H9 (cell line): ENCODE results near the gene DCST2. TPM values are rescaled to one million over a fixed set of nuclear protein-coding genes. Genes with fewer than 3 reads are reported as not detected.

Source experiments
- DNase-seq: peaks from one replicate; pipeline ENCODE4 v3.0.0-alpha.2; 2017
- H2AFZ ChIP-seq: one replicate; pipeline ENCODE4 v1.6.1; 2013; ENCODE audit warnings: mild to moderate bottlenecking, low read length, control low read depth, moderate library complexity
- H2AK5ac ChIP-seq: 2 replicates; pipeline ENCODE4 v1.6.1; 2013; ENCODE audit warnings: low read length, control low read depth, mixed read lengths; ENCODE audit not compliant: insufficient read length
- H2BK120ac ChIP-seq: one replicate; pipeline ENCODE4 v1.6.1; 2013; ENCODE audit warnings: low read depth, mild to moderate bottlenecking, low read length, control low read depth, inconsistent platforms; ENCODE audit not compliant: poor library complexity, severe bottlenecking
- H2BK12ac ChIP-seq: 2 replicates; pipeline ENCODE4 v1.6.1; 2013; ENCODE audit warnings: low read length, control low read depth, mixed read lengths, low read depth; ENCODE audit not compliant: insufficient read length
- H2BK15ac ChIP-seq: 2 replicates; pipeline ENCODE4 v1.6.1; 2013; ENCODE audit warnings: low read depth, low read length, control low read depth
- H2BK20ac ChIP-seq: one replicate; pipeline ENCODE4 v1.6.1; 2013; ENCODE audit warnings: low read depth, mild to moderate bottlenecking, low read length, control low read depth, inconsistent platforms; ENCODE audit not compliant: poor library complexity, severe bottlenecking
- H2BK5ac ChIP-seq: 2 replicates; pipeline ENCODE4 v1.6.1; 2013; ENCODE audit warnings: low read length, control low read depth, mixed read lengths; ENCODE audit not compliant: insufficient read length
- H3K14ac ChIP-seq: 2 replicates; pipeline ENCODE4 v1.6.1; 2013; ENCODE audit warnings: low read length, control low read depth; ENCODE audit not compliant: insufficient read depth
- H3K18ac ChIP-seq: 2 replicates; pipeline ENCODE4 v1.6.1; 2013; ENCODE audit warnings: low read depth, mild to moderate bottlenecking, mixed read lengths, low read length, control low read depth; ENCODE audit not compliant: insufficient read length
- H3K23ac ChIP-seq: 2 replicates; pipeline ENCODE4 v1.6.1; 2013; ENCODE audit warnings: low read length, control low read depth, mixed read lengths, low read depth; ENCODE audit not compliant: insufficient read length
- H3K23me2 ChIP-seq: 2 replicates; pipeline ENCODE4 v1.6.1; 2013; ENCODE audit warnings: low read depth, mild to moderate bottlenecking, mixed read lengths, low read length, control low read depth; ENCODE audit not compliant: insufficient read length, poor library complexity, severe bottlenecking
- H3K27ac ChIP-seq: 2 replicates; pipeline ENCODE4 v1.5.1; 2013; ENCODE audit warnings: low read length, control low read depth, mixed read lengths, low read depth; ENCODE audit not compliant: insufficient read length
- H3K27me3 ChIP-seq: 2 replicates; pipeline ENCODE4 v1.6.1; 2013; ENCODE audit warnings: low read length, control low read depth, inconsistent platforms; ENCODE audit not compliant: insufficient read depth
- H3K4ac ChIP-seq: 2 replicates; pipeline ENCODE4 v1.6.1; 2013; ENCODE audit warnings: low read depth, mild to moderate bottlenecking, control low read depth, inconsistent platforms, low read length, moderate library complexity
- H3K4me1 ChIP-seq: 2 replicates; pipeline ENCODE4 v1.6.1; 2013; ENCODE audit warnings: low read length, control low read depth, inconsistent platforms; ENCODE audit not compliant: insufficient read depth
- H3K4me2 ChIP-seq: 2 replicates; pipeline ENCODE4 v1.6.1; 2013; ENCODE audit warnings: low read length, control low read depth, mixed read lengths; ENCODE audit not compliant: insufficient read length, insufficient read depth
- H3K56ac ChIP-seq: 2 replicates; pipeline ENCODE4 v1.6.1; 2013; ENCODE audit warnings: low read depth, mild to moderate bottlenecking, mixed read lengths, low read length, control low read depth; ENCODE audit not compliant: insufficient read length
- H3K79me1 ChIP-seq: 2 replicates; pipeline ENCODE4 v1.6.1; 2013; ENCODE audit warnings: low read depth, mild to moderate bottlenecking, moderate library complexity, low read length, control low read depth, inconsistent platforms; ENCODE audit not compliant: insufficient read depth, poor library complexity, severe bottlenecking
- H3K79me2 ChIP-seq: 2 replicates; pipeline ENCODE4 v1.6.1; 2013; ENCODE audit warnings: low read length, control low read depth, inconsistent platforms; ENCODE audit not compliant: insufficient read depth
- H3K9ac ChIP-seq: 2 replicates; pipeline ENCODE4 v1.6.1; 2013; ENCODE audit warnings: low read length, control low read depth, mixed read lengths; ENCODE audit not compliant: insufficient read length; ENCODE audit errors: extremely low read depth
- H3K9me3 ChIP-seq: one replicate; pipeline ENCODE4 v1.6.1; 2013; ENCODE audit warnings: low read depth, low read length, inconsistent platforms; ENCODE audit not compliant: control insufficient read depth
- H3T11ph ChIP-seq: one replicate; pipeline ENCODE4 v1.6.1; 2013; ENCODE audit warnings: mild to moderate bottlenecking, low read length, control low read depth, inconsistent platforms
- H4K20me1 ChIP-seq: one replicate; pipeline ENCODE4 v1.6.1; 2013; ENCODE audit not compliant: control insufficient read depth, insufficient read length, insufficient read depth
- H4K5ac ChIP-seq: 2 replicates; pipeline ENCODE4 v1.6.1; 2013; ENCODE audit warnings: low read depth, mild to moderate bottlenecking, mixed read lengths, low read length, control low read depth; ENCODE audit not compliant: insufficient read length
- H4K8ac ChIP-seq: replicated peaks from 2 replicates; pipeline ENCODE4 v1.6.1; 2013; ENCODE audit warnings: low read length, control low read depth, mixed read lengths, low read depth; ENCODE audit not compliant: insufficient read length
- H4K91ac ChIP-seq: 2 replicates; pipeline ENCODE4 v1.6.1; 2013; ENCODE audit warnings: low read depth, mild to moderate bottlenecking, moderate library complexity, mixed read lengths, low read length, control low read depth; ENCODE audit not compliant: insufficient read length
- H3K27ac Mint-ChIP-seq, 3 experiments: 2 replicates in 2 of 3; 3 replicates in 1 of 3; pipeline ENCODE4 v1.8.0; 2020 to 2021; ENCODE audit warnings: mixed read lengths in 3 of 3, mild to moderate bottlenecking in 1 of 3, moderate library complexity in 1 of 3
- H3K27me3 Mint-ChIP-seq: 2 replicates; pipeline ENCODE4 v1.8.0; 2021; ENCODE audit warnings: low read depth, mild to moderate bottlenecking, moderate library complexity, mixed read lengths
- H3K36me3 Mint-ChIP-seq, 3 experiments: 2 replicates in 2 of 3; 3 replicates in 1 of 3; pipeline ENCODE4 v1.8.0; 2020 to 2021; ENCODE audit warnings: low read depth in 3 of 3, mixed read lengths in 3 of 3; ENCODE audit not compliant: insufficient read depth in 1 of 3
- H3K4me1 Mint-ChIP-seq, 2 experiments: 2 replicates each; pipeline ENCODE4 v1.8.0; 2020; ENCODE audit warnings: mixed read lengths in 2 of 2
- H3K4me3 Mint-ChIP-seq, 2 experiments: 2 replicates in 1 of 2; 3 replicates in 1 of 2; pipeline ENCODE4 v1.8.0; 2020 to 2021; ENCODE audit warnings: mild to moderate bottlenecking in 2 of 2, mixed read lengths in 2 of 2, moderate library complexity in 1 of 2
- H3K9me3 Mint-ChIP-seq, 2 experiments: 2 replicates in 1 of 2; 3 replicates in 1 of 2; pipeline ENCODE4 v1.8.0; 2020; ENCODE audit warnings: mild to moderate bottlenecking in 2 of 2, mixed read lengths in 2 of 2, moderate library complexity in 1 of 2
- CTCF ChIP-seq: fragments of 200-600 bp; sonication (generic); conservative IDR thresholded peaks from 3 replicates; pipeline ENCODE4 v1.8.0; 2021; ENCODE audit warnings: antibody characterized with exemption, mild to moderate bottlenecking
- WGBS: extraction: QIAGEN DNeasy Blood & Tissue Kit; methylation state at CpG from one replicate; pipeline ENCODE4 v1.1.7; 2013; ENCODE audit warnings: missing lambda C conversion rate, low lambda C conversion rate, mixed read lengths; ENCODE audit not compliant: insufficient read length; ENCODE audit errors: extremely low coverage; 5-methylcytosine and 5-hydroxymethylcytosine counted together
- total RNA-seq: library from RNA; stranded (reverse); gene quantifications from 2 replicates; pipeline ENCODE4 v1.2.1, GENCODE V29; 2021

The DCST2 gene
- total RNA-seq, 1 experiment from 2014 or later: 0.35 TPM

GRCh38 chr1:155060736-155061135 lies 27.2 kb upstream of the DCST2 start:
- Histone ChIP-seq H2BK5ac (no peak overlapping the region), H3K23ac (no peak overlapping the region), H2AK5ac (no peak overlapping the region), H3K4ac (no peak overlapping the region), H3K9ac (no peak overlapping the region), H2BK15ac (no peak overlapping the region), H3K56ac (no peak overlapping the region), H3K27ac (no peak overlapping the region), H4K5ac (no peak overlapping the region), H3T11ph (no peak overlapping the region), H3K4me2 (no peak overlapping the region), H4K8ac (no peak overlapping the region), H3K18ac (no peak overlapping the region), H2BK120ac (no peak overlapping the region), H3K79me1 (no peaks in the 10 kb centered on the region), H4K20me1 (no peaks in the 10 kb centered on the region), H3K14ac (no peak overlapping the region), H2BK12ac (no peak overlapping the region), H3K23me2 (peaks cover 17% of the 10 kb centered on the region), H3K79me2 (no peaks in the 10 kb centered on the region; the same call in 1 of the 2 replicates), H3K9me3 (no peaks in the 10 kb centered on the region), H3K4me1 (peaks cover 3% of the 10 kb centered on the region; the same call in 1 of the 2 replicates), H4K91ac (no peak overlapping the region), H3K27me3 (no peaks in the 10 kb centered on the region), H2BK20ac (no peak overlapping the region), H2AFZ (no peak overlapping the region)
- Mint-ChIP-seq H3K36me3 (peaks cover 10 to 18% (median 15%) of the 10 kb centered on the region in 3 experiments; a peak in 6 of 7 replicates), H3K27ac (no peak overlapping the region; a peak in 1 of 7 replicates), H3K9me3 (no peaks in the 10 kb centered on the region; a peak in 1 of 5 replicates), H3K27me3 (peaks cover 2% of the 10 kb centered on the region), H3K4me1 (peaks cover 16 to 22% of the 10 kb centered on the region in 2 experiments), H3K4me3 (no peak overlapping the region)
- DNase-seq: no peak
- TF ChIP-seq CTCF: no peak
- no CpG with 5 or more reads among the region's 8 CpGs for WGBS
